ENCODE data around the gene PHC2. TPM values are rescaled to one million over a fixed set of nuclear protein-coding genes. Genes with fewer than 3 reads are reported as not detected.

PHC2 gene
- total and polyA plus RNA-seq, 2 of the 13 experiments (the other 11 are each of a cell fraction or from before 2014, with no cell fraction given), result 52.5 to 84.9 TPM

GRCh38 chr1:33349081-33349759 lies 81.7 kb downstream of the PHC2 start (continued):
- TF ChIP-seq, protein P1, sequence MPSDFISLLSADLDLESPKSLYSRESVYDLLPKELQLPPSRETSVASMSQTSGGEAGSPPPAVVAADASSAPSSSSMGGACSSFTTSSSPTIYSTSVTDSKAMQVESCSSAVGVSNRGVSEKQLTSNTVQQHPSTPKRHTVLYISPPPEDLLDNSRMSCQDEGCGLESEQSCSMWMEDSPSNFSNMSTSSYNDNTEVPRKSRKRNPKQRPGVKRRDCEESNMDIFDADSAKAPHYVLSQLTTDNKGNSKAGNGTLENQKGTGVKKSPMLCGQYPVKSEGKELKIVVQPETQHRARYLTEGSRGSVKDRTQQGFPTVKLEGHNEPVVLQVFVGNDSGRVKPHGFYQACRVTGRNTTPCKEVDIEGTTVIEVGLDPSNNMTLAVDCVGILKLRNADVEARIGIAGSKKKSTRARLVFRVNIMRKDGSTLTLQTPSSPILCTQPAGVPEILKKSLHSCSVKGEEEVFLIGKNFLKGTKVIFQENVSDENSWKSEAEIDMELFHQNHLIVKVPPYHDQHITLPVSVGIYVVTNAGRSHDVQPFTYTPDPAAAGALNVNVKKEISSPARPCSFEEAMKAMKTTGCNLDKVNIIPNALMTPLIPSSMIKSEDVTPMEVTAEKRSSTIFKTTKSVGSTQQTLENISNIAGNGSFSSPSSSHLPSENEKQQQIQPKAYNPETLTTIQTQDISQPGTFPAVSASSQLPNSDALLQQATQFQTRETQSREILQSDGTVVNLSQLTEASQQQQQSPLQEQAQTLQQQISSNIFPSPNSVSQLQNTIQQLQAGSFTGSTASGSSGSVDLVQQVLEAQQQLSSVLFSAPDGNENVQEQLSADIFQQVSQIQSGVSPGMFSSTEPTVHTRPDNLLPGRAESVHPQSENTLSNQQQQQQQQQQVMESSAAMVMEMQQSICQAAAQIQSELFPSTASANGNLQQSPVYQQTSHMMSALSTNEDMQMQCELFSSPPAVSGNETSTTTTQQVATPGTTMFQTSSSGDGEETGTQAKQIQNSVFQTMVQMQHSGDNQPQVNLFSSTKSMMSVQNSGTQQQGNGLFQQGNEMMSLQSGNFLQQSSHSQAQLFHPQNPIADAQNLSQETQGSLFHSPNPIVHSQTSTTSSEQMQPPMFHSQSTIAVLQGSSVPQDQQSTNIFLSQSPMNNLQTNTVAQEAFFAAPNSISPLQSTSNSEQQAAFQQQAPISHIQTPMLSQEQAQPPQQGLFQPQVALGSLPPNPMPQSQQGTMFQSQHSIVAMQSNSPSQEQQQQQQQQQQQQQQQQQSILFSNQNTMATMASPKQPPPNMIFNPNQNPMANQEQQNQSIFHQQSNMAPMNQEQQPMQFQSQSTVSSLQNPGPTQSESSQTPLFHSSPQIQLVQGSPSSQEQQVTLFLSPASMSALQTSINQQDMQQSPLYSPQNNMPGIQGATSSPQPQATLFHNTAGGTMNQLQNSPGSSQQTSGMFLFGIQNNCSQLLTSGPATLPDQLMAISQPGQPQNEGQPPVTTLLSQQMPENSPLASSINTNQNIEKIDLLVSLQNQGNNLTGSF (CRISPR knock-in tag; IDR thresholded peaks at IDR 0.05), result peak; percentile 43; the same call in 1 of the 2 replicates
- TF ChIP-seq KLF16 (CRISPR knock-in tag; IDR thresholded peaks at IDR 0.05) (0 out of 4 replicates have a peak, but pooled peaks of 1 of the 2 experiments have one; percentile 9), HNRNPL (IDR thresholded peaks at IDR 0.05; ENCODE audit: low read depth, low read length) (0 out of 2 replicates have a peak, but pooled peaks have one; percentile 48), POLR2G (IDR thresholded peaks at IDR 0.05; ENCODE audit: low read depth, low read length) (peak; percentile 43; the same call in 1 of the 2 replicates), ZNF704 (CRISPR knock-in tag; IDR thresholded peaks at IDR 0.05; ENCODE audit: borderline replicate concordance) (no peak), ZBTB49 (CRISPR knock-in tag; IDR thresholded peaks at IDR 0.05; ENCODE audit: borderline replicate concordance) (no peak), HNRNPK (IDR thresholded peaks at IDR 0.05; ENCODE audit: low read depth, low read length, poor library complexity, severe bottlenecking) (peak; percentile 65), USF2 (IDR thresholded peaks at IDR 0.05; ENCODE audit: low read depth, low read length) (no peak), USF2 (CRISPR knock-in tag; IDR thresholded peaks at IDR 0.05; ENCODE audit: borderline replicate concordance) (no peak), ZNF709 (CRISPR knock-in tag; IDR thresholded peaks at IDR 0.05) (0 out of 2 replicates have a peak, but pooled peaks have one; percentile 31)
- TF ChIP-seq, protein P2, sequence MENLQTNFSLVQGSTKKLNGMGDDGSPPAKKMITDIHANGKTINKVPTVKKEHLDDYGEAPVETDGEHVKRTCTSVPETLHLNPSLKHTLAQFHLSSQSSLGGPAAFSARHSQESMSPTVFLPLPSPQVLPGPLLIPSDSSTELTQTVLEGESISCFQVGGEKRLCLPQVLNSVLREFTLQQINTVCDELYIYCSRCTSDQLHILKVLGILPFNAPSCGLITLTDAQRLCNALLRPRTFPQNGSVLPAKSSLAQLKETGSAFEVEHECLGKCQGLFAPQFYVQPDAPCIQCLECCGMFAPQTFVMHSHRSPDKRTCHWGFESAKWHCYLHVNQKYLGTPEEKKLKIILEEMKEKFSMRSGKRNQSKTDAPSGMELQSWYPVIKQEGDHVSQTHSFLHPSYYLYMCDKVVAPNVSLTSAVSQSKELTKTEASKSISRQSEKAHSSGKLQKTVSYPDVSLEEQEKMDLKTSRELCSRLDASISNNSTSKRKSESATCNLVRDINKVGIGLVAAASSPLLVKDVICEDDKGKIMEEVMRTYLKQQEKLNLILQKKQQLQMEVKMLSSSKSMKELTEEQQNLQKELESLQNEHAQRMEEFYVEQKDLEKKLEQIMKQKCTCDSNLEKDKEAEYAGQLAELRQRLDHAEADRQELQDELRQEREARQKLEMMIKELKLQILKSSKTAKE (CRISPR knock-in tag; IDR thresholded peaks at IDR 0.05; ENCODE audit: borderline replicate concordance), result no peak

Data from HepG2 (cell line).